Neural progenitor cell (in vitro differentiated cells): ENCODE results near the gene NCOA3.

Experiments
- CTCF ChIP-seq: fragments of 200-600 bp; sonication (generic); IDR thresholded peaks from 2 replicates; pipeline ENCODE4 v1.5.1; 2017; ENCODE audit warnings: antibody characterized with exemption, mild to moderate bottlenecking
- EZH2 ChIP-seq: fragments of 200-600 bp; sonication (generic); IDR thresholded peaks from 2 replicates; pipeline ENCODE4 v1.6.1; 2017; ENCODE audit warnings: antibody characterized with exemption, mild to moderate bottlenecking, moderate library complexity

- TF ChIP-seq CTCF (no peak), EZH2 (no peak)
Measured at GRCh38 chr20:47688385-47689381, 187.0 kb downstream of the NCOA3 start.
